Measurements from ENCODE around the gene IFITM5.
A peak's percentile ranks its signal among the peaks of the same experiment; 100 is the strongest.

IFITM5 gene

DNA sequence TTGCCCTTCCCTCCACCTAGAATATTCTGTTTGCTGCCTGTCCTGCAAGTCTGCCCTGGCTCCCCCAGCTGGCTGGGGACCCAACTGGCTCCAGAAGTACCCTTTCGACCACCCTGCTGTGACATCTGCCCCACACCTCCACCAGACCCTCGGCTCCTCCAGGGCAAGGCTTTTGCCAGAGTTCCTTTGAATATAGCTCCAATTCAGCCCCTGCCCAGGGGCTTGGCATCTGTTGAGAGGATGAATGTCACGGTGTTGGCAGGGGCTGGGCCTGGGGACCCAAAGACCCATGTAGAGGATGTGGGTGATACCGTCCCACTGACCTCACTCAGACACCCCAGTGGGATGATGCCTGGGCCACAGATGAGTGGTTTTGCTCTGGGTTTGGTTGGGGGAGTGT lies 17.2 kb downstream of the IFITM5 start:
- DNase-seq: no peak

DNA sequence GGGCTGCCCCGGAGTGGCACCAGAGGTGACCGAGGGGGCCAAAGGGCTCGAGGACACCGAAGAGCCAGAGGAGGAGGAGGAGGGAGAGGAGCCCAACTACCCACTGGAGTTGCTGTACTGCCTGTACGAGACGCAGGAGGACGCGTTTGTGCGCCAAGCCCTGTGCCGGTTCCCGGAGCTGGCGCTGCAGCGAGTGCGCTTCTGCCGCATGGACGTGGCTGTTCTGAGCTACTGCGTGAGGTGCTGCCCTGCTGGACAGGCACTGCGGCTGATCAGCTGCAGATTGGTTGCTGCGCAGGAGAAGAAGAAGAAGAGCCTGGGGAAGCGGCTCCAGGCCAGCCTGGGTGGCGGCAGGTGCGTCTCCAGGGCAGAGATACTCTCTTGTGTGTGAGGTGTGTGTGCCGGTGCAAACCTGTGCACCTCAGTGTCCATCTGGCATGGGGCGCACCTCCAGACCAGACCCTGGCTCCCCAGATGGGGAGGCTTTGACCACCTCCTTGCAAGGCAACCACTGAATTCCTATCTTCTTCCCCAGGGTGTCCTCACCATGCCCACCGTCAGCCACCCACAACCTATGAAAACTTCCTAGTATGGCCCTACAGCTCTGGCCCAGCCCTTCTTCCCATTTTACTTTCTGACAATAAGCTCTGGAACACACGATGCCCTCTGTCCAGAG lies 17.7 kb downstream of the IFITM5 start:
- DNase-seq: peak; percentile 55

GRCh38 chr11:280706-281485 lies 18.4 kb downstream of the IFITM5 start:
- peak; percentile 61 for DNase-seq

GRCh38 chr11:279966-280705 lies 19.2 kb downstream of the IFITM5 start:
- peak; percentile 63 for DNase-seq

DNA sequence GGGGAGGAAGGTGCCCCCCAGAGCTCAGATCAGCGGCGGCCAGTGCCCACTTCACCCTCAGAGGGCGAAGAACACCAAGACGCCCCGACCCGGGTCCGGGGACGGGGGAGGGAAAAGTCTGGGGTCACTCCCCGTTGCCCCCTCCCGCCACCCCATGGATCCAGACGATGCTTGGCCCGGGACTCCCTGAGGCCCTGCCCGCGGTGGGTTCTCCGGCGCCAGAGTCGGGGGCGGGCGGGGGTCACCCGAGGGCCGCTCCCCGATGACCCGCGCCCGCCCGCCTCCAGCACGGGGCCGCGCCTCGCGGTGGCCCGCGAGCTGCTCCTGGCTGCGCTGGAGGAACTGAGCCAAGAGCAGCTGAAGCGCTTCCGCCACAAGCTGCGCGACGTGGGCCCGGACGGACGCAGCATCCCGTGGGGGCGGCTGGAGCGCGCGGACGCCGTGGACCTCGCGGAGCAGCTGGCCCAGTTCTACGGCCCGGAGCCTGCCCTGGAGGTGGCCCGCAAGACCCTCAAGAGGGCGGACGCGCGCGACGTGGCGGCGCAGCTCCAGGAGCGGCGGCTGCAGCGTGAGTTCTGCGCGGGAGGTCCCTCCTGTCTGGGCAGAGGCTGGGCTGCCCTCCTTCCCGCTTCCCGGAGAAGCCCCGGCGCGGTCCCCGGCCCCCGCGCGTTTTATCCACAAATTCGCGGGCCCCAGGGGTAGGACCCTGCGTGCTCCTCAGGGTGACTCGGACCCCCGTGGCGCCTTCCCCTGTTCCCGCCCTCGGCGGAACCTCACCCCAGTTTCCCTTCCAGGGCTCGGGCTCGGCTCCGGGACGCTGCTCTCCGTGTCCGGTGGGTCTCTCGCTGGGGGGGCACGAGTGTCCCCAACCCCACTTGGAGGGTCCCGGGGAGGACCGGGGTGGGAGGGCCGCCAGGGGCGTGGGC lies 20.0 kb downstream of the IFITM5 start:
- no peak for DNase-seq

DNA sequence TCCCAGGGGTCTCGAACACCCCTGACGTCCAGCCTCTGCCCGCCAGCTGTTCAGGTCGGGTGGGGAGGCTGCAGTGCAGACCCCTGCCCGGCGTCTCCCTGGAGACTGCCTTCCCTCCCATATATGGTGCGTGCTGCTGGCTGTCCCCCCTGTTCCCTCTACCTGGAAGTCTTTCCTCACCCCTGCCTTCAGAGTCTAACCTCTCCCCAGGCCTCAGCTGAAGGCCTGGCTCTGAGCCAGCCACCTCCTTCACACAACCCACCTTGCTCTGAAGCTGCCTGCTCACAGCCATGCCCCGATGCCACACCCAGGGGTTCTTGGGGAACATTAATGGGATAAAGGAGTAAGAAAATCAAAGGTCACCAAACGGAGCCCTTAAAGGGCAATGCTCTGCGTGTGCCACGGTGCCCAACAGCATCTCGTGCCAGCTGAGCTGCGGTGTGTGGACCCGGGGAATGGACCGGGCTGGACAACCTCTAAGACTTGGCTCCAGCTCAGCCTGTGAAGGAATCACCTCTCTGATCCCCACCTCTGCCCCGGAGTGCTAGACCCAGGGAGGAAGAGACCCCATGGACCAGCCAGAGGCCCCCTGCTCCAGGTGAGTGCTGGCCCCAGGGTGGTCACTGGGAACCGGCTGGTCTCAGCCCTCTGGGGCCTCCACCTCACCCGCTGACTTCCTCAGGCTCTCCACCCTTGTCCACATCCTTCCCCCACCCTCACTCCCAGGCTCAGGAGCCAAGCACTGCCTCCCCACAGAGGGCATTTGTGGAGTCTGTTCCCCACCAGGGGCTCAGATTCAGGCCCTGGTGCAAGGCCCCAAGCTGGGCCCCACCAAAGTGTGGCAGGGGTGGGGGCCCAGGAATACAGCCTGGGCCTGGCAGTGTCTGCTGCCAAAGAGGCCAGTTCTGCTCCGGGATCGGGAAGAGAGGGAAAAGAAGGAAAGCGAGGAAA lies 21.1 kb downstream of the IFITM5 start, which contains the start of gene NLRP6:
Gene NLRP6, plus strand, starts transcription at position 407 of the 951 bp plus-strand sequence. Its CDS starts 163 bp downstream, at position 570.
- DNase-seq: no peak

GRCh38 chr11:276219-276618 lies 23.1 kb downstream of the IFITM5 start:
- DNase-seq: no peak

DNA sequence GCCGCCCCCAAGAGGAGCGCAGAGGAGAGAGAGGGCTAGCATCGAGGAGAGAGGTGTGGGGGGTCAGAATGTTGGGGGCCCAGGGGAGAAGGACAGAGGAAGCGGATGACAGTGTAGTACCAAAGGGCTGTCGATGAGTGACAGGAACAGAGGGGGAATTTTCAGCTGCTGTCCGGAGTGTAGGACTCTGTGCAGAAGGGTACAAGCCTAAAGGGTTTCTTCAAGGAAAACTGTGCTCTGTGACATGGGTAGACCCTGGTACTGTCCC lies 26.5 kb downstream of the IFITM5 start:
- no peak for DNase-seq

GRCh38 chr11:272195-272930 lies 27.0 kb downstream of the IFITM5 start:
- no peak for DNase-seq

DNA sequence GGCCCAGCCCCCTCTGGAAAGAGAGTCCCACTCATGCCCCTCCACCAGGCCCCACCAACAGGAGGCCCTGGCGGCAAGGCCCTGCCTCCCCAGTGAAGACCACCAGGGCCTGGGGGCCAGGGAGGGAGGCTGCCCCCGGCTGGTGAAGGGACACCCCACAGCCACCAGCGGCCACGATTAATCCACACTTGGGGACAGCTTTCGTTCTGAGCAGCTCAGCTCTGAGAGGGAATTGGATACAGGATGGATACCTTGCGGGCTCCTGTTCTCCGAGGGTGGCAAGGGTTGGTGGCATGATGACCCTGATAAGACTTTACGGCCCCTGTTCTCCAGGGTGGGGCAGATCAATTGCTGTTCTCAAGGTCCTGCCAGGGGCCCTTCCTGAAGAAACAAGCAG lies 28.0 kb downstream of the IFITM5 start:
- DNase-seq: no peak

- DNase-seq: no peak
Observed at GRCh38 chr11:270451-271318, 28.6 kb downstream of the IFITM5 start.

- DNase-seq: peak; percentile 57
Observed at GRCh38 chr11:269146-269890, 30.0 kb downstream of the IFITM5 start.

- peak; percentile 46 for DNase-seq
Observed at GRCh38 chr11:268716-269145, 30.6 kb downstream of the IFITM5 start.

- DNase-seq: peak; percentile 69
Observed at GRCh38 chr11:267491-267994, 31.8 kb downstream of the IFITM5 start.

GRCh38 chr11:266676-267439 lies 32.5 kb downstream of the IFITM5 start:
- DNase-seq: peak; percentile 38

GRCh38 chr11:261624-262023 lies 37.7 kb downstream of the IFITM5 start:
- no peak for DNase-seq

GRCh38 chr11:259413-259812 lies 39.9 kb downstream of the IFITM5 start:
- no peak for DNase-seq

All from stimulated activated CD4-positive, alpha-beta T cell treated with anti-CD3 and anti-CD28 coated beads, Interleukin-15, amount 100 ng/mL, for 24 hours (primary cell).